Cardiac fibroblast (primary cell): ENCODE data around the gene ATP10A.
A peak's percentile ranks its signal among the peaks of the same experiment; 100 is the strongest.

Experiments used
- DNase-seq, 2 donors: peaks; one replicate each; pipeline versions ENCODE4 v3.0.0 to v3.0.0-alpha.2; 2010; ENCODE audit warnings: low read depth in 2 of 2
- H3K4me3 ChIP-seq, 2 donors: replicated peaks in 1 of 2; 1 replicate in 1 of 2; 2 replicates in 1 of 2; pipeline ENCODE4 v1.5.1; 2011; ENCODE audit warnings: low read depth in 2 of 2, low read length in 2 of 2, mild to moderate bottlenecking in 2 of 2, moderate library complexity in 1 of 2
- CTCF ChIP-seq: IDR thresholded peaks from one replicate; pipeline ENCODE4 v1.5.1; 2011; ENCODE audit warnings: low read depth, mild to moderate bottlenecking, low read length, inconsistent platforms

ATP10A gene

GRCh38 chr15:25830844-25831451, 32.2 kb downstream of the ATP10A start:
- peak overlapping the region in 1 of 2 donors; percentile 38 for H3K4me3 ChIP-seq
- peak; percentile 83 to 91 for DNase-seq
- TF ChIP-seq CTCF, result no peak

- peak in 1 of 2 donors; percentile 9 for DNase-seq
- TF ChIP-seq CTCF, result no peak
- no peak overlapping the region for H3K4me3 ChIP-seq
Measured at GRCh38 chr15:25829073-25829472, 34.1 kb downstream of the ATP10A start.

GRCh38 chr15:25825207-25825606, 37.9 kb downstream of the ATP10A start:
- DNase-seq, result no peak
- TF ChIP-seq CTCF, result no peak
- no peak overlapping the region for H3K4me3 ChIP-seq

- no peak for TF ChIP-seq CTCF
- DNase-seq, result no peak
- no peak overlapping the region for H3K4me3 ChIP-seq
Measured at GRCh38 chr15:25824618-25825017, 38.5 kb downstream of the ATP10A start.

- H3K4me3 ChIP-seq, result no peak overlapping the region
- TF ChIP-seq CTCF, result no peak
- no peak for DNase-seq
Measured at GRCh38 chr15:25812845-25813244, 50.3 kb downstream of the ATP10A start.

GRCh38 chr15:25812073-25812472, 51.1 kb downstream of the ATP10A start:
- no peak overlapping the region for H3K4me3 ChIP-seq
- no peak for DNase-seq
- TF ChIP-seq CTCF, result no peak

GRCh38 chr15:25811481-25811906, 51.6 kb downstream of the ATP10A start:
- DNase-seq, result no peak
- TF ChIP-seq CTCF, result no peak
- H3K4me3 ChIP-seq, result no peak overlapping the region
